OCI-LY3 (cell line): ENCODE measurements around the gene TAX1BP1.

ENCODE experiments used
- EZH2phosphoT487 ChIP-seq: fragments of 200-600 bp; shearing (Covaris generic); IDR thresholded peaks from 2 replicates; pipeline ENCODE4 v1.6.1; 2018; ENCODE audit warnings: antibody characterized with exemption, mixed run types, low read depth
- TF ChIP-seq, protein P1 (sequence below): fragments of 200-600, 300-600 bp; sonication (generic); IDR thresholded peaks from 2 replicates; pipeline ENCODE4 v1.5.1; 2014; ENCODE audit warnings: antibody characterized with exemption, low read length, low read depth

GRCh38 chr7:27871866-27872265, 131.9 kb downstream of the TAX1BP1 start:
- TF ChIP-seq, protein P1, sequence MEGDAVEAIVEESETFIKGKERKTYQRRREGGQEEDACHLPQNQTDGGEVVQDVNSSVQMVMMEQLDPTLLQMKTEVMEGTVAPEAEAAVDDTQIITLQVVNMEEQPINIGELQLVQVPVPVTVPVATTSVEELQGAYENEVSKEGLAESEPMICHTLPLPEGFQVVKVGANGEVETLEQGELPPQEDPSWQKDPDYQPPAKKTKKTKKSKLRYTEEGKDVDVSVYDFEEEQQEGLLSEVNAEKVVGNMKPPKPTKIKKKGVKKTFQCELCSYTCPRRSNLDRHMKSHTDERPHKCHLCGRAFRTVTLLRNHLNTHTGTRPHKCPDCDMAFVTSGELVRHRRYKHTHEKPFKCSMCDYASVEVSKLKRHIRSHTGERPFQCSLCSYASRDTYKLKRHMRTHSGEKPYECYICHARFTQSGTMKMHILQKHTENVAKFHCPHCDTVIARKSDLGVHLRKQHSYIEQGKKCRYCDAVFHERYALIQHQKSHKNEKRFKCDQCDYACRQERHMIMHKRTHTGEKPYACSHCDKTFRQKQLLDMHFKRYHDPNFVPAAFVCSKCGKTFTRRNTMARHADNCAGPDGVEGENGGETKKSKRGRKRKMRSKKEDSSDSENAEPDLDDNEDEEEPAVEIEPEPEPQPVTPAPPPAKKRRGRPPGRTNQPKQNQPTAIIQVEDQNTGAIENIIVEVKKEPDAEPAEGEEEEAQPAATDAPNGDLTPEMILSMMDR: no peak
- no peak for TF ChIP-seq EZH2phosphoT487
